22Rv1 (cell line): ENCODE data around the gene FEV.

Experiments used
- ZFX ChIP-seq: fragments of 450-650 bp; IDR thresholded peaks from 2 replicates; pipeline ENCODE4 v1.6.1; 2017; ENCODE audit warnings: antibody characterized with exemption, borderline replicate concordance
- TF ChIP-seq, protein P1 (sequence below): fragments of 450-650 bp; IDR thresholded peaks from 2 replicates; pipeline ENCODE4 v1.5.1; 2017; ENCODE audit warnings: mild to moderate bottlenecking

DNA sequence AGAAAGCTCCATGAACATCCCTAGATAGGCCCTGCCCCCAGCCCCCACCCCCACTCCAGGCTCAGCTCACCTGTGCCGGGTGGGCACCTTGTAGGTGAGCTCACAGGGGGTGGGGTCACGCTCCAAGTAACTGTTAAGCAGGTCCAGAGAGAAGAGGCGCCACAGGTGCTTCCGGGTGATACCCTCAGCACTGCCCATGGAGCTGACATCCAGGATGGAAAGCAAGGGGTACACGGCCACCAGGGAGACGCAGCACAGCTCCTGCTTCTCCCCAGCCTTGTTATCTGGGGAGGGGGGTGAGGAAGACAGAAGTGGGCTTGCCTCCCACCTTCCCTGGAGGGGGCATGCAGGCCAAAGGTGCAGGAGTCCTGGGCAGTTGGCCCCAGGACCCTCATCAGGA lies 34.5 kb upstream of the FEV start:
- TF ChIP-seq, protein P1, sequence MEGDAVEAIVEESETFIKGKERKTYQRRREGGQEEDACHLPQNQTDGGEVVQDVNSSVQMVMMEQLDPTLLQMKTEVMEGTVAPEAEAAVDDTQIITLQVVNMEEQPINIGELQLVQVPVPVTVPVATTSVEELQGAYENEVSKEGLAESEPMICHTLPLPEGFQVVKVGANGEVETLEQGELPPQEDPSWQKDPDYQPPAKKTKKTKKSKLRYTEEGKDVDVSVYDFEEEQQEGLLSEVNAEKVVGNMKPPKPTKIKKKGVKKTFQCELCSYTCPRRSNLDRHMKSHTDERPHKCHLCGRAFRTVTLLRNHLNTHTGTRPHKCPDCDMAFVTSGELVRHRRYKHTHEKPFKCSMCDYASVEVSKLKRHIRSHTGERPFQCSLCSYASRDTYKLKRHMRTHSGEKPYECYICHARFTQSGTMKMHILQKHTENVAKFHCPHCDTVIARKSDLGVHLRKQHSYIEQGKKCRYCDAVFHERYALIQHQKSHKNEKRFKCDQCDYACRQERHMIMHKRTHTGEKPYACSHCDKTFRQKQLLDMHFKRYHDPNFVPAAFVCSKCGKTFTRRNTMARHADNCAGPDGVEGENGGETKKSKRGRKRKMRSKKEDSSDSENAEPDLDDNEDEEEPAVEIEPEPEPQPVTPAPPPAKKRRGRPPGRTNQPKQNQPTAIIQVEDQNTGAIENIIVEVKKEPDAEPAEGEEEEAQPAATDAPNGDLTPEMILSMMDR: no peak
- TF ChIP-seq ZFX: no peak
